GM23338 (cell line): ENCODE results near the gene TXNDC15.

Experiments used
- CTCF ChIP-seq, 2 experiments: fragments of 200-600 bp in 1 of 2; sonication (generic) in 1 of 2; conservative IDR thresholded peaks; 2 replicates each; pipeline versions ENCODE4 v1.5.1 to v1.6.1; 2016 to 2017; ENCODE audit warnings: antibody characterized with exemption in 2 of 2, low read depth in 2 of 2, mild to moderate bottlenecking in 2 of 2, moderate library complexity in 1 of 2
- EZH2 ChIP-seq: fragments of 200-600 bp; sonication (generic); IDR thresholded peaks from one replicate; pipeline ENCODE4 v1.8.0; 2017; ENCODE audit warnings: antibody characterized with exemption, mild to moderate bottlenecking, low read depth; ENCODE audit not compliant: unreplicated experiment
- POLR2AphosphoS5 ChIP-seq: IDR thresholded peaks from 2 replicates; pipeline ENCODE4 v1.6.1; 2016; ENCODE audit warnings: antibody characterized with exemption, low read depth
- REST ChIP-seq: IDR thresholded peaks from one replicate; pipeline ENCODE4 v1.6.1; 2018; ENCODE audit warnings: antibody characterized with exemption; ENCODE audit not compliant: unreplicated experiment

- TF ChIP-seq CTCF (conservative IDR thresholded peaks at IDR 0.05; ENCODE audit: low read depth in 2 of 2) (no peak), POLR2AphosphoS5 (no peak), REST (no peak), EZH2 (no peak)
Observed at GRCh38 chr5:134948911-134949310, 74.7 kb downstream of the TXNDC15 start.
